D341Med (cell line): Measurements from ENCODE around the gene NDST3.

Source experiments
- DNase-seq: peaks from one replicate; pipeline ENCODE4 v3.0.0; 2012; ENCODE audit warnings: low spot score

The NDST3 gene

DNA sequence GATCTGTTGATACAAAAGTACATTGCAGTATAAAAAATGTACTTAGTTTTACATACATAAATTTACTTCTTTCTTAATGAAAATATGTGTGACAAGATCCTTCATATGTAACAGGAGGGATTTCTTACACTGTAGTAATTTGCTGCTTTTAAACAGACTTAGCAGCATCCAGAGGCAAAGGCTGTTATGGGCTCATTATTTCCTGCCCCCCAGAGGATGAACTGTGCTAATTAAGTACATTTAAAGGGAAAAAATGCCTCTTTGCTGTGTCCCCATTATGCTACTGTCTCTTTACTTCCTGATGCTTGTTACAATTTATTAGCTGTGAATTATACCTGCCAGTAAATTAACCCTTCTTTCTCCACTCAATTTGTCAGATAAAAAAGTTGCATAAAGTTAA, 47.1 kb downstream of the NDST3 start:
- DNase-seq = no peak

GRCh38 chr4:118082182-118082581, 47.9 kb downstream of the NDST3 start:
- no peak for DNase-seq

GRCh38 chr4:118085700-118086099, 51.4 kb downstream of the NDST3 start:
- DNase-seq = no peak

DNA sequence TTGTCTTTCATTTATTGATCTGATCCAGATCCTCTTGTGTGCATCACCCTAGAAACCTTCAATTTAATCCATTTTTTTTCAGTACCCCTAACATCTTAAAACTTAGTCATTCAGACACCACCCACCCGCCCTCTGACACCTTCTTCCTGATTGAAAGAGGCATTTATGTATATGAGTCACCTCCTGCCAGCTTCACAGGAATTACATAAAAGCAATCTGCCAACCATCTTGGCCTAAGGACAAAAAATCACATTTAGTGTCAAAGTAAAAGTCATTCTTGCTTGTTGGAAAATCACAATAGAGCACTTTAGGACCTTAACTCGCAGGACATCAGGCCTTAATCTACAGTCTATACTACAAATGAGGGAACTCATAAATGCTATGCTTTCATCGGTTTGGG, 52.1 kb downstream of the NDST3 start:
- no peak for DNase-seq

DNA sequence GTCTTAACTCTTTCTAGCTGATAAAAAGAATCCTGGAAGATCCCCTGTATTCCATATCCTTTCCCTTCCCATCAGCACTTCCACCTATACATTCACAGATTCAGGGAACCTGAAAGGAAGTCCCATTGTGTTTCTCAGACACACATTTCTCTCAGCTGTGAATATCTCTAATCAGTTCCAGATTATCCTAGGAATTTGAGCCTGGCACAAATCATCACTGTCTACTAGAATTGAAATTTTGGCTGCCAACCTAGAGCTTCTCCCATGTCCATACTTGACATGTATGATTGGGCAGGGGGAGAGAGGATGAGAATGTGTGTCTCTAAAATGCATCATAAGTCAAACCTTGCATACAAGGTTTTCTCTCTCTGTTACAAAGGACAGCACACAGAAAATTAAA, 53.1 kb downstream of the NDST3 start:
- no peak for DNase-seq

- peak; percentile 22 for DNase-seq
Observed at GRCh38 chr4:118099106-118099505, 64.8 kb downstream of the NDST3 start.

GRCh38 chr4:118102195-118102594, 67.9 kb downstream of the NDST3 start:
- no peak for DNase-seq

GRCh38 chr4:118112117-118113046, 78.1 kb downstream of the NDST3 start:
- DNase-seq = no peak

- DNase-seq = no peak
Observed at GRCh38 chr4:118113220-118113619, 78.9 kb downstream of the NDST3 start.

- DNase-seq = no peak
Observed at GRCh38 chr4:118114720-118115119, 80.4 kb downstream of the NDST3 start.

DNA sequence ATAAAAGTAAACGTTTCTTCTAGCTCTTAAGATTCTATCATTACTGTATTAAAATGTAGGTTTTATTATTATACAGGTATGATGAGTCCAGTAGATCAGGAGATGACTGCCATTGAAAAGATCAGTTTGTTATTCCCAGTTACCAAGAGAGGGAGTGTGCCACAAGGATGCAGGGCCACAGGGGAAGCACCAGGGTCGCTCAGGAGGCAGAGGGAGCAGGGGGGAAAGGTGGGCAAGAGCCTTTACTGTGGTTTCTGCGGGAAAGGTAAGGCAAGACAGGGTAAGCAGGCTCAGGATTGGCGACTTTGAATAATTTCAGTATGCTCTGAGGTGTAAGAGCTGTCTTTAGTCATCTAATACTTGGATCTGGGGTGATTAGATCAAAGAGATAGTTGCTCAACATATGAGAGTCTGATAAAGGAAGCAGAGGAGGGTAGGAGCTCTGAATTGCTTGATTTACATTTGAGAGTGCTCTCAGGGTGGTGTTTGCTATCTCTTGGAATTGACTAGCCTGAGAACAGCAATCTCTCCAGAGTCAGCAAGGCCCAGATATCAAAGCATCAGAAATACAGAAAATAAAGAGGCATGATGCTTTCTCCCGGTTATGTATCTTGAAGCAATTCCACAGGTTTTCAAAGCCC, 86.0 kb downstream of the NDST3 start:
- DNase-seq = no peak

DNA sequence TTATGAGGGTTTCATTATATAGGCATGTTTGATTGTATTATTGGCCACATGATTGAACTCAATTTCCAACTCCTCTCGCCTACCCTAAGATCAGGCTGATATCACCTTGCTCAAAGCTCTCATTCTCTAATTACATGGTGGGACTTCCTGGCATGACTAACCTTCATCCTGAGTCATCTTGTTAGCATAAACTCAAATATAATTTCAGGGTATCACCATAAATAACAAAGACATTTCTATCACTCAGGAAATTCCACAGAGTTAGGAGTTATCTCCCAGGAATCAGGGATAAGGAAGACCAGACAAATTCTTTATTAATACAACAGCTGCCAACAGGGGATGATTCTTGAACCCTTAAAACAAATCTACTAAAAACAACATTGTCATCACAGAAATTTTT, 90.7 kb downstream of the NDST3 start:
- DNase-seq = no peak

DNA sequence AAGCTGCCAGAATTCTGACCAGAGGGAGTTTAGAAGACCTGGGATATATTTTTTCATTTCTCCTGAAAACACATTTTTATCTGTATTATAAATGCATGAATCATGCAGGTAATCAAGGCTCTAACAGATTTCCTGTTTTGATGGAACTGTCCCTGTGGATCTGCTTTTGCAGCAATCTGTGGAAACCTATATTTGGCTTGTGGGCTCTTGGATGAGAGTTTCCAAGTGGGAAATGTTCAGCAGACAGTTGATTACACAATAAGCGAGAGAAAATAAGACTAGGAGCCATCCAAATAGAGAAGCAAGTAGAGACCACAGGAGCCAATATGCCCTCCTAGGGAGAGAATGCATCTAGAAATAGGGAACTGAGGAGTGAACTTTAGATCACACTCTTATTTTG, 105.0 kb downstream of the NDST3 start:
- DNase-seq = no peak

DNA sequence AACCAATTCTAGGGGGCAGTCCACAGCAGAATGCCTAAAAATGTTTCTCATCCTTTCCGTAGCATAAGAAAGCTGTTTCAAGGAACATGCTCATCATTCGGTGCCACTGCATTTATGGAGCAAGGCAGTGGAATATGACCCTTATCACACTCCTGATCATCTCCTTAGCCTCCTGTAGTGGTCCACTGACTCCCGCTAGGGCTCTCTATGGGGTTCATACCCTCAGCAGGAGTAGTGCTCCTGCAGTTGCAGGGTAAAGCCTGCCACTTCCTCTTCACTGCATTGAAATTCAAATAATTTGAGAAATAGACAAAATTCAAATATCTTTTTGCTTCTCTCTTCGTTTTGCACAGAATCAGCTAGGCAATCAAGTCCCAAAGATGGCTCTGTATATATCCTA, 107.0 kb downstream of the NDST3 start:
- DNase-seq = no peak

- no peak for DNase-seq
Observed at GRCh38 chr4:118154649-118155048, 120.4 kb downstream of the NDST3 start.

GRCh38 chr4:118155516-118155915, 121.2 kb downstream of the NDST3 start:
- DNase-seq = no peak

- DNase-seq = no peak
Observed at GRCh38 chr4:118158763-118159375, 124.6 kb downstream of the NDST3 start.

DNA sequence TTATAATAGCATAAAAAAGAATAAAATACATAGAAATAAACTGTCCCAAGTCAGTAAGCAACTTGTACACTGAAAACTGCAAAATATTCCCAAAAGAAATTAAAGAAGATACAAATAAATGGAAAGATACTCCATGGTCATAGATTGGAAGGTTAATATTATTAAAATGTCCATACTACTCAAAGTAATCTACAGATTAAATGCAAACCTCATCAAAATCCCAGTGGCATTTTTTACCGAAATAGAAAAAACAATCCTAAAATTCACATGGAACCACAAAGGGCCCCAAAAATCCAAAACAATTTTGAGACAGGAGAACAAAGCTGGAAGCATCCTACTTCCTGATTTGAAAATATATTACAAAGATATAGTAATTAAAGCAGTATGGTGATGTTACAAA, 133.0 kb downstream of the NDST3 start:
- no peak for DNase-seq

DNA sequence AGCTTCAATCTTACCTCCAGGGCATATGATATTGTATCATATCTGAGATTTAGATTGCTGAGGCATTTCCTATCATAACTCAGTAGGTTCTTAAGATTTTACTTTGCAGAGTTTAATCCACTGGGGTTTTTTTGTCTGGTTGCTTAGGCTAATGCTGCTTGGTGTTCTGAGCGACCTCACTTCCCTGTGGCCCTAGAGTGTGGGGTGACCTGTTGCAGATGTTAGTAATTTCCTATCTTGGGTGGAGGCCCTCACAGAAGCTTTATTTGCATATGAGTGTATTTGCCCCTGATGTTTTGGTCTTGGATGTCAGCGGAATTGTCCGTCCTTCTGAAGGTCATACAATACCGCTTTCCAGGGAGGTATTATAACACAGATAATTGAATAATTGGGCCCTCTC, 137.1 kb downstream of the NDST3 start:
- no peak for DNase-seq

DNA sequence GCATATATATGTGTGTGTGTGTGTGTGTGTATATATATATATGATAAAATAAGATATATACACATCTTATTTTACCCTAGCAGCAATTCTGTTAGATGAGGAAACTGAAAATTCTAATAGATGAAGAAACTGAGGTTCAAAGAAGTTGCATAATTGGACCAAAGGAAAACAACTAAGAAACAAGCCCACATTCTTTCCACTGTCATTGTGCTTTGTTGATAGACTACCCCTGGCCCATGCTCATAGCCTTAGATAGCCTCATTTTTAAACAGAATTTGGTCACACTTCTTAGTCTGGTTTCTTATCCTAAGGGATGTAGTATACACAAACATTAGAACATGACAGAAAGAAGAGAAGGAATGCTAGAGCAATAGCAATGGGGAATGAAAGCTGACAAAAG, 138.8 kb downstream of the NDST3 start:
- DNase-seq = no peak

GRCh38 chr4:118173956-118174725, 139.9 kb downstream of the NDST3 start:
- no peak for DNase-seq

DNA sequence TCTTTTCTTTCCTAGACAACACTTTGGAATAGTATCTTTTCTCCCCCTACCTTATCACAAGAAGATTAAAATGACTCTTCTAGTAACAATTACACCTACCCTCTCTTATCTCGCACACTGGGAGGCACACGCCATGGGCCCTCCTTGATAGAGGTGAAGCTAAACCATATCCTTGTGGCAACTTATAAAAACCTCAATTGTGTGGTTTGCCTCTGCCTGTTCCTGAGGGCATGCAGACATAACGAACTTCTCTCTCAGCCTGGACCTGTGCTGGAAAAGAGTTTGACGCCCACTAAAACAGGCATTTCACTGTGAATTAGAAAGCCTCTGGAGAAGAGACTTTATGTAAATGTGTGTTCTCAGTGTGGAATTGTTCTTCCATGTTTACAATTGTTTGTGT, 141.2 kb downstream of the NDST3 start:
- no peak for DNase-seq
